ENCODE data around the gene DGKZ.

- TF ChIP-seq, protein P1, sequence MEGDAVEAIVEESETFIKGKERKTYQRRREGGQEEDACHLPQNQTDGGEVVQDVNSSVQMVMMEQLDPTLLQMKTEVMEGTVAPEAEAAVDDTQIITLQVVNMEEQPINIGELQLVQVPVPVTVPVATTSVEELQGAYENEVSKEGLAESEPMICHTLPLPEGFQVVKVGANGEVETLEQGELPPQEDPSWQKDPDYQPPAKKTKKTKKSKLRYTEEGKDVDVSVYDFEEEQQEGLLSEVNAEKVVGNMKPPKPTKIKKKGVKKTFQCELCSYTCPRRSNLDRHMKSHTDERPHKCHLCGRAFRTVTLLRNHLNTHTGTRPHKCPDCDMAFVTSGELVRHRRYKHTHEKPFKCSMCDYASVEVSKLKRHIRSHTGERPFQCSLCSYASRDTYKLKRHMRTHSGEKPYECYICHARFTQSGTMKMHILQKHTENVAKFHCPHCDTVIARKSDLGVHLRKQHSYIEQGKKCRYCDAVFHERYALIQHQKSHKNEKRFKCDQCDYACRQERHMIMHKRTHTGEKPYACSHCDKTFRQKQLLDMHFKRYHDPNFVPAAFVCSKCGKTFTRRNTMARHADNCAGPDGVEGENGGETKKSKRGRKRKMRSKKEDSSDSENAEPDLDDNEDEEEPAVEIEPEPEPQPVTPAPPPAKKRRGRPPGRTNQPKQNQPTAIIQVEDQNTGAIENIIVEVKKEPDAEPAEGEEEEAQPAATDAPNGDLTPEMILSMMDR (IDR thresholded peaks at IDR 0.05): no peak
- no peak for TF ChIP-seq POLR2A (IDR thresholded peaks at IDR 0.05)
These were observed 40.8 kb downstream of the DGKZ start for GRCh38 chr11:46387919-46388618.
